ENCODE results near the gene FBXL17. TPM values are rescaled to one million over a fixed set of nuclear protein-coding genes. Genes with fewer than 3 reads are reported as not detected.

Gene FBXL17
- total and polyA plus RNA-seq, 2 of the 13 experiments (the other 11 are each of a cell fraction or from before 2014, with no cell fraction given), result 3.0 to 7.9 TPM

- WGBS (ENCODE audit: low lambda C conversion rate), result no CpG with 5 or more reads among the region's 74 CpGs
- BruUV-seq (replicated peaks), result no TSS peak
- DNase-seq (ENCODE audit: low spot score) (peak; percentile 18), FAIRE-seq (no peak), ATAC-seq (peak; percentile 73)
- in situ Hi-C loops (cut with HindIII; ENCODE audit: extremely low pct_ligation_motif_present, low pct_unique_long_range_greater_than_20kb), result no loop called here
- H3K4me2 ChIP-seq (ENCODE audit: low read depth, low read length), result peak overlapping the region; percentile 84
- H3K27ac ChIP-seq (ENCODE audit: extremely low read length, insufficient read depth, low read length), result peak overlapping the region; percentile 97
- peaks cover 42% of the 10 kb centered on the region for H3K4me1 ChIP-seq (ENCODE audit: insufficient read depth, low read length)
- H3K36me3 ChIP-seq (replicated peaks in 1 of 2; ENCODE audit: control insufficient read depth in 1 of 2, insufficient read depth in 2 of 2, low read length in 2 of 2), result no peaks in the 10 kb centered on the region
- peaks cover 22% of the 10 kb centered on the region for H3K79me2 ChIP-seq (ENCODE audit: insufficient read depth, low read length)
- ChIA-PET CTCF (ENCODE audit: low intra/inter-chr PET ratio, low total read pairs) (no interaction called here), POLR2A (interaction anchor here (0.9 to 1.9 kb wide), 6 partner anchors 12 to 367 kb away, joined by 3 to 5 read pairs (median 4); no protein-coding TSS in a partner anchor)
- no peaks in the 10 kb centered on the region for H3K27me3 ChIP-seq (ENCODE audit: control insufficient read depth in 1 of 2, insufficient read depth in 2 of 2, low read length in 2 of 2)
- H4K20me1 ChIP-seq (ENCODE audit: insufficient read depth, low read length), result no peaks in the 10 kb centered on the region
- no peaks in the 10 kb centered on the region for H3K9me3 ChIP-seq (ENCODE audit: low read length)
- intact Hi-C loops (cut with micrococcal nuclease; ENCODE audit: unreplicated experiment), result loop anchor here (5.0 kb wide), 1 partner anchor 1031 kb away; no protein-coding TSS in a partner anchor
- H2AFZ ChIP-seq (ENCODE audit: low read length), result no peak overlapping the region
- peak overlapping the region; percentile 97 for H3K9ac ChIP-seq (ENCODE audit: insufficient read depth, low read depth, low read length)
- H3K4me3 ChIP-seq (replicated peaks in 1 of 3; ENCODE audit: insufficient read depth in 1 of 3, low read depth in 2 of 3, low read length in 3 of 3), result peak overlapping the region; percentile 84 to 96 (median 88)
- TF ChIP-seq ZNF703 (CRISPR knock-in tag; IDR thresholded peaks at IDR 0.05; ENCODE audit: borderline replicate concordance) (peak; percentile 38; the same call in 1 of the 2 replicates), ZNF136 (CRISPR knock-in tag; IDR thresholded peaks at IDR 0.05; ENCODE audit: low read depth) (peak; percentile 15; the same call in 1 of the 2 replicates), ZNF839 (CRISPR knock-in tag; IDR thresholded peaks at IDR 0.05; ENCODE audit: borderline replicate concordance) (0 out of 2 replicates have a peak, but pooled peaks have one; percentile 23), YY1 (IDR thresholded peaks at IDR 0.05; ENCODE audit: insufficient read depth, insufficient replicate concordance, low read depth, low read length) (peak; percentile 37), DPF2 (CRISPR knock-in tag; IDR thresholded peaks at IDR 0.05; ENCODE audit: borderline replicate concordance, low read depth) (no peak), ZSCAN12 (CRISPR knock-in tag; IDR thresholded peaks at IDR 0.05) (peak; percentile 29; the same call in 1 of the 2 replicates), ATF3 (CRISPR knock-in tag; IDR thresholded peaks at IDR 0.05) (peak; percentile 21; the same call in 1 of the 2 replicates), MAZ (IDR thresholded peaks at IDR 0.05; ENCODE audit: borderline replicate concordance, low read depth, low read length) (peak; percentile 22; the same call in 1 of the 2 replicates), MAZ (CRISPR knock-in tag; IDR thresholded peaks at IDR 0.05; ENCODE audit: low read depth) (peak; percentile 45; the same call in 1 of the 2 replicates), UBTF (CRISPR knock-in tag; IDR thresholded peaks at IDR 0.05) (peak; percentile 84), ZFP91 (CRISPR knock-in tag; IDR thresholded peaks at IDR 0.05; ENCODE audit: borderline replicate concordance) (0 out of 2 replicates have a peak, but pooled peaks have one; percentile 68), ZBTB7B (CRISPR knock-in tag; IDR thresholded peaks at IDR 0.05) (peak; percentile 90; the same call in 1 of the 2 replicates), ZNF558 (CRISPR knock-in tag; IDR thresholded peaks at IDR 0.05; ENCODE audit: borderline replicate concordance) (peak; percentile 27; the same call in 1 of the 2 replicates), RAD21 (CRISPR knock-in tag; IDR thresholded peaks at IDR 0.05) (no peak; the same call in 1 of the 2 replicates), ZSCAN20 (CRISPR knock-in tag; IDR thresholded peaks at IDR 0.05; ENCODE audit: borderline replicate concordance) (peak; percentile 18; the same call in 1 of the 2 replicates), AGO2 (optimal IDR thresholded peaks at IDR 0.05; ENCODE audit: low read depth, low read length) (peak; percentile 86), ZNF766 (CRISPR knock-in tag; IDR thresholded peaks at IDR 0.05; ENCODE audit: borderline replicate concordance) (no peak), TCF7 (IDR thresholded peaks at IDR 0.05; ENCODE audit: low read depth) (no peak)
Observed at GRCh38 chr5:108381350-108381953, 446 bp downstream of the FBXL17 start.
